ENCODE measurements around the gene RIPK1. TPM values are rescaled to one million over a fixed set of nuclear protein-coding genes. Genes with fewer than 3 reads are reported as not detected.

RIPK1 gene
- total RNA-seq, 4 donors from 2014 or later: 12.1 to 46.0 (median 34.6) TPM

GRCh38 chr6:3031857-3032640 is 36.2 kb upstream of the RIPK1 start:
- peaks cover 4% of the 10 kb centered on the region for H3K27me3 ChIP-seq
- peaks cover 0 to 6% (median 0%) of the 10 kb centered on the region in 4 donors for H3K4me1 ChIP-seq
- intact Hi-C loops (cut with DNase I; ENCODE audit: low total_unique reads) (no loop called here), in situ Hi-C loops (cut with MboI; ENCODE audit: low pct_ligation_motif_present in 1 of 4, low pct_unique_long_range_greater_than_20kb in 1 of 4, low sequenced_read_pairs in 3 of 4) (no loop called here)
- H3K36me3 ChIP-seq: no peaks in the 10 kb centered on the region
- TF ChIP-seq EP300 (IDR thresholded peaks at IDR 0.05; ENCODE audit: low read depth) (no peak), POLR2AphosphoS5 (IDR thresholded peaks at IDR 0.05) (no peak), POLR2A (IDR thresholded peaks at IDR 0.05) (no peak)
- TF ChIP-seq, protein P1, sequence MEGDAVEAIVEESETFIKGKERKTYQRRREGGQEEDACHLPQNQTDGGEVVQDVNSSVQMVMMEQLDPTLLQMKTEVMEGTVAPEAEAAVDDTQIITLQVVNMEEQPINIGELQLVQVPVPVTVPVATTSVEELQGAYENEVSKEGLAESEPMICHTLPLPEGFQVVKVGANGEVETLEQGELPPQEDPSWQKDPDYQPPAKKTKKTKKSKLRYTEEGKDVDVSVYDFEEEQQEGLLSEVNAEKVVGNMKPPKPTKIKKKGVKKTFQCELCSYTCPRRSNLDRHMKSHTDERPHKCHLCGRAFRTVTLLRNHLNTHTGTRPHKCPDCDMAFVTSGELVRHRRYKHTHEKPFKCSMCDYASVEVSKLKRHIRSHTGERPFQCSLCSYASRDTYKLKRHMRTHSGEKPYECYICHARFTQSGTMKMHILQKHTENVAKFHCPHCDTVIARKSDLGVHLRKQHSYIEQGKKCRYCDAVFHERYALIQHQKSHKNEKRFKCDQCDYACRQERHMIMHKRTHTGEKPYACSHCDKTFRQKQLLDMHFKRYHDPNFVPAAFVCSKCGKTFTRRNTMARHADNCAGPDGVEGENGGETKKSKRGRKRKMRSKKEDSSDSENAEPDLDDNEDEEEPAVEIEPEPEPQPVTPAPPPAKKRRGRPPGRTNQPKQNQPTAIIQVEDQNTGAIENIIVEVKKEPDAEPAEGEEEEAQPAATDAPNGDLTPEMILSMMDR (IDR thresholded peaks at IDR 0.05): no peak
- 66 to 67% methylated on average over 9 to 15 of the region's 15 CpGs for WGBS, 2 donors (ENCODE audit: low coverage in 1 of 2)
- no peak overlapping the region for H3K4me3 ChIP-seq
- no peak overlapping the region for H3K27ac ChIP-seq
- no peak for DNase-seq
- no peaks in the 10 kb centered on the region for H3K9me3 ChIP-seq

DNA sequence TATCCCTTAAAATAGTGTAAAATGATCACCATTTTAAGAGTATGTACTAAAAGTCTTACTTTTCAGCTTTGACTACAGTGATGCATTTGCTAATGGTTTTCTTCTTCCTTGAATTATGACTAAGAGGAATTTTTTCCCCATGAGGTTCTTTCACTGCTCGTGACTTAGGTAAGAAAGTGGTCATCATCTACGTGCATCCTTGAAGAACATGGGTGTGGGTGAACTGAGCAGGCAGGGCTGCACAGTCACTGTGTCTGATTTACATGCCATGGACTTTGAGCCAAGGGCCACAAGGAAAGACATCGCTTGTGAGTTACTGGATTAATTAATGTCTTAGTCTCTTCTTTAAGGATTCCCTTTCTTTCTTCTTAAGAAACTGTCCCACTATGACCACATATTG is 35.3 kb upstream of the RIPK1 start:
- Histone ChIP-seq H3K9me3 (no peaks in the 10 kb centered on the region), H3K36me3 (no peaks in the 10 kb centered on the region), H3K27me3 (peaks cover 4% of the 10 kb centered on the region), H3K27ac (no peak overlapping the region), H3K4me1 (no peaks in the 10 kb centered on the region), H3K4me3 (no peak overlapping the region)
- WGBS, 2 donors (ENCODE audit: low coverage in 1 of 2): 62 to 68% methylated on average over 2 to 3 of the region's 3 CpGs
- TF ChIP-seq, protein P1 (IDR thresholded peaks at IDR 0.05): no peak
- TF ChIP-seq POLR2AphosphoS5 (IDR thresholded peaks at IDR 0.05): peak in 1 of 3 donors; percentile 22
- no peak for DNase-seq
- in situ Hi-C loops (cut with MboI; ENCODE audit: low pct_ligation_motif_present in 1 of 4, low pct_unique_long_range_greater_than_20kb in 1 of 4, low sequenced_read_pairs in 3 of 4) (no loop called here), intact Hi-C loops (cut with DNase I; ENCODE audit: low total_unique reads) (no loop called here)

- Histone ChIP-seq H3K4me1 (no peaks in the 10 kb centered on the region), H3K27me3 (peaks cover 4% of the 10 kb centered on the region), H3K9me3 (no peaks in the 10 kb centered on the region), H3K36me3 (no peaks in the 10 kb centered on the region), H3K4me3 (no peak overlapping the region), H3K27ac (no peak overlapping the region)
- intact Hi-C loops (cut with DNase I; ENCODE audit: low total_unique reads) (no loop called here), in situ Hi-C loops (cut with MboI; ENCODE audit: low pct_ligation_motif_present in 1 of 4, low pct_unique_long_range_greater_than_20kb in 1 of 4, low sequenced_read_pairs in 3 of 4) (no loop called here)
- 92 to 94% methylated on average over 2 to 5 of the region's 5 CpGs for WGBS, 2 donors (ENCODE audit: low coverage in 1 of 2)
- TF ChIP-seq POLR2A (IDR thresholded peaks at IDR 0.05) (no peak), POLR2AphosphoS5 (IDR thresholded peaks at IDR 0.05) (no peak), EP300 (IDR thresholded peaks at IDR 0.05; ENCODE audit: low read depth) (no peak)
- TF ChIP-seq, protein P1 (IDR thresholded peaks at IDR 0.05): no peak
- no peak for DNase-seq
Measured at GRCh38 chr6:3033652-3034051, 34.6 kb upstream of the RIPK1 start.

- Histone ChIP-seq H3K4me1 (no peaks in the 10 kb centered on the region), H3K36me3 (no peaks in the 10 kb centered on the region), H3K9me3 (no peaks in the 10 kb centered on the region), H3K4me3 (no peak overlapping the region), H3K27me3 (peaks cover 4% of the 10 kb centered on the region), H3K27ac (no peak overlapping the region)
- TF ChIP-seq EP300 (IDR thresholded peaks at IDR 0.05; ENCODE audit: low read depth): no peak
- no peak for TF ChIP-seq POLR2A (IDR thresholded peaks at IDR 0.05)
- TF ChIP-seq POLR2AphosphoS5 (IDR thresholded peaks at IDR 0.05): no peak
- TF ChIP-seq, protein P1 (IDR thresholded peaks at IDR 0.05): no peak
- intact Hi-C loops (cut with DNase I; ENCODE audit: low total_unique reads) (no loop called here), in situ Hi-C loops (cut with MboI; ENCODE audit: low pct_ligation_motif_present in 1 of 4, low pct_unique_long_range_greater_than_20kb in 1 of 4, low sequenced_read_pairs in 3 of 4) (no loop called here)
- DNase-seq: no peak
- WGBS, 2 donors (ENCODE audit: low coverage in 1 of 2): 83 to 89% methylated on average over 3 to 5 of the region's 5 CpGs
Measured at GRCh38 chr6:3035397-3035796, 32.9 kb upstream of the RIPK1 start.
